ENCODE data around the gene ZNF428.

DNA sequence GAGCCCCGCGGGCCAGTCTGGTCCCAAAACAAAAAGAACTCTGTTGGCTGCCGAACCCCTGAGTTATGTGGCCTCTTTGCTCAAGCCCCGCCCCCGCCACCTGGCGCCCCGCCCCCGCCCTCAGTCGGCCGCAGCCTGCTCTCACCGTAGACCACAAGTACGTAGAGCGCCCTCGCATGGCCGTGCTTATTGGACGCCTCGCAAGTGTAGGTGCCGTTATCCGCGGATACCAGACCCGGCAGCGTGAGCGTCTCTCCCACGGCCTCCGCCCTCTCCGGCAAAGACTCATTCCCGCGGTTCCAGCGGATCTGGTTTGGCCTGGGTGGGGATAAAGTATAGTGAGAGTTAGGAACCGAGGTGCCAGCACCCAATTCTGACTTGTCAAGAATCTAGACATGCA is 5.5 kb upstream of the ZNF428 start:
- TF ChIP-seq CTCF (conservative IDR thresholded peaks at IDR 0.05; ENCODE audit: low read depth in 2 of 2): peak; percentile 46 to 84
- TF ChIP-seq POLR2AphosphoS5 (IDR thresholded peaks at IDR 0.05; ENCODE audit: low read depth): no peak
- no peak for TF ChIP-seq CREB1 (CRISPR knock-in tag; IDR thresholded peaks at IDR 0.05; ENCODE audit: low read depth)
